ENCODE measurements around the gene MCL1.
A peak's percentile ranks its signal among the peaks of the same experiment; 100 is the strongest.
"Not testable (repeated sequence)": the region's sequence is repeated elsewhere in the genome, so short reads cannot be mapped to it uniquely, and the experiment has no call there.

The MCL1 gene

GRCh38 chr1:150578272-150579109 is 919 bp downstream of the MCL1 start:
- Histone ChIP-seq H3K9me3 (ENCODE audit: control insufficient read depth, low read length) (no peaks in the 10 kb centered on the region), H3K27ac (ENCODE audit: low read depth, low read length, severe bottlenecking) (peak overlapping the region; percentile 100), H3K4me1 (ENCODE audit: control insufficient read depth, insufficient read depth, low read length, poor library complexity, severe bottlenecking) (peaks cover 9% of the 10 kb centered on the region), H3K4me3 (ENCODE audit: extremely low read depth, insufficient read depth, low read length, poor library complexity, severe bottlenecking) (peak overlapping the region; percentile 79), H3K36me3 (ENCODE audit: control insufficient read depth, insufficient read depth, low read length) (peaks cover 48% of the 10 kb centered on the region)
- WGBS, 2 experiments (ENCODE audit: insufficient coverage in 2 of 2), result 0 to 1% methylated on average over 39 to 50 of the region's 50 CpGs

GRCh38 chr1:150577557-150578271 is 1.7 kb downstream of the MCL1 start:
- Histone ChIP-seq H3K4me3 (ENCODE audit: extremely low read depth, insufficient read depth, low read length, poor library complexity, severe bottlenecking) (peak overlapping the region; percentile 79), H3K27ac (ENCODE audit: low read depth, low read length, severe bottlenecking) (peak overlapping the region; percentile 100), H3K9me3 (ENCODE audit: control insufficient read depth, low read length) (no peaks in the 10 kb centered on the region), H3K4me1 (ENCODE audit: control insufficient read depth, insufficient read depth, low read length, poor library complexity, severe bottlenecking) (peaks cover 13% of the 10 kb centered on the region), H3K36me3 (ENCODE audit: control insufficient read depth, insufficient read depth, low read length) (peaks cover 55% of the 10 kb centered on the region)
- WGBS, 2 experiments (ENCODE audit: insufficient coverage in 2 of 2), result 0% methylated on average over 8 to 9 of the region's 11 CpGs

DNA sequence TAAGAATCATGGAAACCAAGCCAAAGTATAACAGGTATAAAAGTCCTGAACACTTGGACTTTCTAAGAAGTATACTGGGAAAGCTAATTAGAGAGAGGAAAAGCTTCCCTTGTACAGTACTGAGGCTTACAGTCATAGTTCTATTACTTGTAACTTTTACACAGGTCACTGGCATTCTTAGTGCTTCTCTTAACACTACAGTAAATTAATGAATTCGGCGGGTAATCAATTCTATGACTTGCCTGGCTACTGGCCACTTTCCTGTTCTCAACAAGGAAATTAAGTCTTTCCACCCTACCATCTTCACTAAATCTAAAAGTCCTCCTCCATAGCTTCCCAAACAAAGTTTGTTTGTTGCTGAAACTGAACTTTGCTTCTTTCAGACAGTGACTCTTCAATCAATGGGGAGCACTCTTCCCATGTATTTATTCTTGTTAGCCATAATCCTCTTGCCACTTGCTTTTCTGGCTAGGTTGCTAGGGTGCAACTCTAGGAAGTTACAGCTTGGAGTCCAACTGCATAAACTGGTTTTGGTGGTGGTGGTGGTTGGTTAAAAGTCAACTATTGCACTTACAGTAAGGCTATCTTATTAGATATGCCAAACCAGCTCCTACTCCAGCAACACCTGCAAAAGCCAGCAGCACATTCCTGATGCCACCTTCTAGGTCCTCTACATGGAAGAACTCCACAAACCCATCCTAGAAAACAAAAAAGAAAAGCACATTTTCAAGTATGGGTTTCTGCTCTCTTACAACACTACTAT is 2.4 kb downstream of the MCL1 start:
- Histone ChIP-seq H3K27ac (ENCODE audit: low read depth, low read length, severe bottlenecking) (peak overlapping the region; percentile 100), H3K4me1 (ENCODE audit: control insufficient read depth, insufficient read depth, low read length, poor library complexity, severe bottlenecking) (peaks cover 16% of the 10 kb centered on the region), H3K36me3 (ENCODE audit: control insufficient read depth, insufficient read depth, low read length) (peaks cover 61% of the 10 kb centered on the region), H3K4me3 (ENCODE audit: extremely low read depth, insufficient read depth, low read length, poor library complexity, severe bottlenecking) (peak overlapping the region; percentile 79), H3K9me3 (ENCODE audit: control insufficient read depth, low read length) (no peaks in the 10 kb centered on the region)
- WGBS, 2 experiments (ENCODE audit: insufficient coverage in 2 of 2), result 17 to 22% methylated on average over 2 of the region's 2 CpGs

GRCh38 chr1:150576367-150576711 is 3.1 kb downstream of the MCL1 start:
- H3K9me3 ChIP-seq (ENCODE audit: control insufficient read depth, low read length), result no peaks in the 10 kb centered on the region
- peak overlapping the region; percentile 26 for H3K27ac ChIP-seq (ENCODE audit: low read depth, low read length, severe bottlenecking)
- H3K4me3 ChIP-seq (ENCODE audit: extremely low read depth, insufficient read depth, low read length, poor library complexity, severe bottlenecking), result peak overlapping the region; percentile 79
- WGBS, 2 experiments (ENCODE audit: insufficient coverage in 2 of 2), result 0% methylated on average over 1 of the region's 4 CpGs; no CpG with 5 or more reads in 1 of the 2 experiments
- peaks cover 67% of the 10 kb centered on the region for H3K36me3 ChIP-seq (ENCODE audit: control insufficient read depth, insufficient read depth, low read length)
- peaks cover 16% of the 10 kb centered on the region for H3K4me1 ChIP-seq (ENCODE audit: control insufficient read depth, insufficient read depth, low read length, poor library complexity, severe bottlenecking)

- Histone ChIP-seq H3K4me1 (ENCODE audit: control insufficient read depth, insufficient read depth, low read length, poor library complexity, severe bottlenecking) (peaks cover 16% of the 10 kb centered on the region), H3K27ac (ENCODE audit: low read depth, low read length, severe bottlenecking) (peak overlapping the region; percentile 42), H3K9me3 (ENCODE audit: control insufficient read depth, low read length) (no peaks in the 10 kb centered on the region), H3K36me3 (ENCODE audit: control insufficient read depth, insufficient read depth, low read length) (peaks cover 73% of the 10 kb centered on the region), H3K4me3 (ENCODE audit: extremely low read depth, insufficient read depth, low read length, poor library complexity, severe bottlenecking) (peak overlapping the region; percentile 79)
- WGBS, 2 experiments (ENCODE audit: insufficient coverage in 2 of 2), result 40% methylated on average over 1 of the region's 1 CpG; no CpG with 5 or more reads in 1 of the 2 experiments
These were observed 3.7 kb downstream of the MCL1 start for GRCh38 chr1:150575518-150576366.

GRCh38 chr1:150575072-150575489 is 4.3 kb downstream of the MCL1 start:
- peaks cover 76% of the 10 kb centered on the region for H3K36me3 ChIP-seq (ENCODE audit: control insufficient read depth, insufficient read depth, low read length)
- H3K9me3 ChIP-seq (ENCODE audit: control insufficient read depth, low read length), result no peaks in the 10 kb centered on the region
- peak overlapping the region; percentile 79 for H3K4me3 ChIP-seq (ENCODE audit: extremely low read depth, insufficient read depth, low read length, poor library complexity, severe bottlenecking)
- H3K27ac ChIP-seq (ENCODE audit: low read depth, low read length, severe bottlenecking), result peak overlapping the region; percentile 42
- peaks cover 19% of the 10 kb centered on the region for H3K4me1 ChIP-seq (ENCODE audit: control insufficient read depth, insufficient read depth, low read length, poor library complexity, severe bottlenecking)
- 100% methylated on average over 1 of the region's 4 CpGs for WGBS, 2 experiments (ENCODE audit: insufficient coverage in 2 of 2)

DNA sequence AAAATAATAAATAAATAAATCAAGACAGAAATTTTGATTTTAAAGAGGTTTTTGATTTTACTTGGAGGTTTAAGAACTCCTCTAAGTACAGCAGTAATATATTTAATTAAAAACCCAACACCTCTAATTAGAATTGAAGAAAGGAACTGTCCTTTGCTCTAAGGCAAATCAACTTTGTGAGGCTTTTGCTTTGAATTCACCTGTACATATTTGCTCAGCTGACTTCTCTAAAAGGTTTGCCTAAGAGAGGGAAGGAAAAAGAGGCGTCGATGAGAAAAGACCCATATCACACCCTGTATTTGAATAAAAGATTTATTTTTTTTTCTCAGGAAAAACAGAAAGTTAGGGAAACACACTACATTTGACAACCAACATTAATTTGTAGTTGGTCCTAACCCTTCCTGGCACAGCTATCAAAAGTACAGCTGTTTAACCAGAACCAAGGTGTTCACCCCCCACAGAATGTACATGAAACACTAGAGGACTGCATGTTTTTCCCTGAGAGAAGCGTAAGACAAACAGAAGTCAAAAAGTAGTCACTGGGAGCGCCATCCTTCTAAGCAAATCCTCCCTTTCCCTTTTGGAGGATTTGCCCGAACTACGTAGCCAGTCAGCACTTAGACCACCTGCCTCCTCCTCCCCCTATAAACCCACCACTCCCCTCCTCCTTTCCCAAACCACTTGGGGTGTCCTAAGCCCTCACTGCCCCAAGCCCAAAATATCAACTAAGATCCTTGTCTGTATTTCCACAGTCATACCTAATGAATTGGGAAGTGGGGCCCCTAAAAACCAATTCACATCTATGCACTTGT is 4.9 kb downstream of the MCL1 start:
- H3K4me3 ChIP-seq (ENCODE audit: extremely low read depth, insufficient read depth, low read length, poor library complexity, severe bottlenecking), result peak overlapping the region; percentile 79
- peaks cover 76% of the 10 kb centered on the region for H3K36me3 ChIP-seq (ENCODE audit: control insufficient read depth, insufficient read depth, low read length)
- H3K4me1 ChIP-seq (ENCODE audit: control insufficient read depth, insufficient read depth, low read length, poor library complexity, severe bottlenecking), result peaks cover 25% of the 10 kb centered on the region
- 92 to 96% methylated on average over 4 of the region's 6 CpGs for WGBS, 2 experiments (ENCODE audit: insufficient coverage in 2 of 2)
- H3K9me3 ChIP-seq (ENCODE audit: control insufficient read depth, low read length), result no peaks in the 10 kb centered on the region
- peak overlapping the region; percentile 39 for H3K27ac ChIP-seq (ENCODE audit: low read depth, low read length, severe bottlenecking)

- Histone ChIP-seq H3K27ac (ENCODE audit: low read depth, low read length, severe bottlenecking) (peak overlapping the region; percentile 54), H3K36me3 (ENCODE audit: control insufficient read depth, insufficient read depth, low read length) (peaks cover 76% of the 10 kb centered on the region), H3K4me1 (ENCODE audit: control insufficient read depth, insufficient read depth, low read length, poor library complexity, severe bottlenecking) (peaks cover 33% of the 10 kb centered on the region)
- not testable (repeated sequence) for H3K4me3 ChIP-seq (ENCODE audit: extremely low read depth, insufficient read depth, low read length, poor library complexity, severe bottlenecking); H3K9me3 ChIP-seq (ENCODE audit: control insufficient read depth, low read length)
- WGBS, 2 experiments (ENCODE audit: insufficient coverage in 2 of 2), result 95 to 97% methylated on average over 9 to 12 of the region's 13 CpGs
These were observed 5.8 kb downstream of the MCL1 start for GRCh38 chr1:150573648-150574071.

DNA sequence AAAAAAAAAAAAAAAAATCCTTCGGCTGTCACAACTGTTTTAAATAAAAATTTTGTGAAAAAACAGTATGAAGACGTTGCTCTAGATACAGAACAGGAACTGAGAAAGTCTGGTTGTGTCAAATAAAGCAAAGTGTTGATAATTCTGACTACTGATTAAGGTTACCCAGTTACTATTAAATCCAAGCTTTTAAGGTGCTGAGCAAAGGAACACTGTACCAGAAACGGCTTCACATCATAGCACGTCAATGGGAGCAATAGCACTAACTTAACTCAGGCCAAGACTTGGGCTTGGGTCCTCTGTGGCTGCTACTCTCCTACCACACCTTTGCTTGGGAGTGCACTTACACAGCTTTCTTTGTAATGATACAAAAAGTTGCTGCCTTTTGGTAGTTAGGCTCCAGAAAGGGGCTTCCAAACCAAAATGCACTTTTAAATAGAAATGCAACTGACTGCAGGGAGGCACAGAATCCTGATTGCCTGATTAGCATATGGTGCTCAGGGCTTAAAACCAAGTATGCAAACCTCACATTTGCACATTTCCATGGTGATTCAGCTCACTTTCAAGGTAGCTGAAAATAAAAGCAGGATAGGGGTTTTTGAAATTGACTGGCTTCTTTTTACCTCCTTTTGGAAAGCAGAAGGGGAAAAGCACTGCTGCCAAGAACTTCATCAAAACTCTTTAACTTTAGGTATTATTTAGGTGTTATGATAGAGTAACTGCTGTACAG is 6.3 kb downstream of the MCL1 start:
- peaks cover 73% of the 10 kb centered on the region for H3K36me3 ChIP-seq (ENCODE audit: control insufficient read depth, insufficient read depth, low read length)
- 96 to 100% methylated on average over 2 to 4 of the region's 4 CpGs for WGBS, 2 experiments (ENCODE audit: insufficient coverage in 2 of 2)
- H3K9me3 ChIP-seq (ENCODE audit: control insufficient read depth, low read length), result no peaks in the 10 kb centered on the region
- no peak overlapping the region for H3K4me3 ChIP-seq (ENCODE audit: extremely low read depth, insufficient read depth, low read length, poor library complexity, severe bottlenecking)
- H3K27ac ChIP-seq (ENCODE audit: low read depth, low read length, severe bottlenecking), result peak overlapping the region; percentile 54
- H3K4me1 ChIP-seq (ENCODE audit: control insufficient read depth, insufficient read depth, low read length, poor library complexity, severe bottlenecking), result peaks cover 39% of the 10 kb centered on the region

Measured in mesodermal cell (in vitro differentiated cells).